GM19467 (cell line): Measurements from ENCODE around the gene COL4A6.
"Not testable (repeated sequence)": the region's sequence is repeated elsewhere in the genome, so short reads cannot be mapped to it uniquely, and the experiment has no call there.

Source experiments
- ATAC-seq: cut with Tn5 transposase; IDR thresholded peaks from one replicate; pipeline ENCODE4 v1.9.1; 2021; ENCODE audit warnings: mild to moderate bottlenecking, moderate library complexity; ENCODE audit not compliant: unreplicated experiment

The COL4A6 gene

DNA sequence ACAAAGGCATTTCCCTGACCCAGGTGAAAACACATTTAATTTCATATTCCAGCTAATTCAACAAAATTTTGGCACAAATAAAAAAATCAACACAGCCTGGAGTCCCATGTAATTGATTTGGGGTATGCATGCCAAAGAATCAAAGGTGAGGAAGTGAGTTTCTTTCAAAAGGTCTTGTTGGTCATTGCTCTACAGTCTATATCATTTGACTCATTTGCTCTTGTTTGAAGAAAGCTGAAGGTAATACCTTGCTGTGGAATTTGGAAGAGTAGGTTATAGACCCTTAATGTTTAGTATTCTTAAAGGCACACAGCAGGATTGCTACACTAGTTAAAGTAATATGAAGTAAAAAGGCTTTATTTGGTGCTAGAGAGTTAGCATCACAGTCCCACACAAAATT lies 25.4 kb downstream of the COL4A6 start:
- ATAC-seq, result no peak

DNA sequence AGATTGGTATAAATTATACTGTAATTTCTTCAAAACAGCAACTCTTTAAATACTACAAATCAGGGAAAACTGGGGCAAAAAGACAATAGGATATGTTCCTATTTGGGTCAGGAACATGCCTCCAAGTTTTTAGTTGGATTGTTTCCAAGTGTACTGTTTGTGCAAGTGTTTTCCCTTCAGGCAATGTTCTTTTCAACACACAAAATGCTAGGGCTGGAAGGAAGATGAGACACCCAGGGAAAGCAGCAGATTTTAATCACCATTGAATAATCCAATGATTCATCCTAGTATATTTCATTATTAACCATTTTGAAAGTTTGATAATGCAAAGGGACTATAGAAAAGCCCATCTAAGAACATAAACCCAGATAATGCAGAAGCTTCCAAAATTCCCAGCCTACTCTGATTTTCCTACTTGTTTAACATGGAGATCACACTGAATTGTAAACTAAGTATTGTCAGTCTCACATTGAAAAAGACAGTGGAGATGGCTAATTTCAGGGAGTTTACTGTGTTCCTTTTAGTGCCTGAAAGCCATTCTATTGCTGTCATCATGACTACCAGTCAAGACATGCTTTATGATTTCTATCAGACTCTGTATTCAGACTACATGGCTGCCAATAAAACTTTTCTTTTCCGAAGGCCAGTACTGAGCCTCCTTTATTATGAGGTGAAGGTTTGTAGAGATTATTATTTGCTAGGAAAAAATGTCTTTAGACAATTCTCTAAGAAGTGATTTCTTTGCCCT lies 38.6 kb downstream of the COL4A6 start:
- no peak for ATAC-seq

DNA sequence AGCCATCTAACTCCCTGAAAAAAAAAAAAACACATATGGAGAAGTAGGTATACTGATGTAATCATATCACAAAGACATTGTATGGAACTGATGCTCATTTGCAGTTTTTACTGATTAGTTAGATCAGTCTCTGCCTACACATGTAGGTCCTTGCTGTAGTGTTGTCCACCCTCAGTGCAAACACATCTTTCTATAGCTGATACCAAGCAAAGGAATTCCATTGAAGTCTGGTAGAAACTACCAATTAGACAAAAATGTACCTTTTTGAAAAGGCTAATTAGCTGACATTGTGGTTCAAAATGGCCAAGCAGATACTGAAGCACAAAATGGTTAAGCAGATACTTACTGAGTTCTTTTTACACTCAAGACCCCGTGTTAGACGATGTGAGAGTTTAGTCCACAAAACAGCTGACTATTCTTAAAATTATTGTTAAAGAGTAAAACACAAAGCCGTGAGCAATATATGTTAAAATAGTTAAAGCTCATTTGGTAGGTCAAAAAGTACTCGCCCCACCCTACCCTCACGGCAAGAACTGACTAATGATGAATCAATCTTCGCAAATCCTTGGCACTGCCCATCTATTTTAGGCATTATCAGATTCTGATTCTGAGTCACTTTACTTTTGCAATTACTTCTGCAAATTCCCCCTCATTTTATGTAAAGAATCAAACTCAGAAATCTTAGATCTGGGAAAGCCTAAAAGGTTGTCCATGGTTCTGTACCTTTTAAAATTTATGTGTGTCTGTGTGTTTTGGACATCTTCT lies 40.4 kb downstream of the COL4A6 start:
- ATAC-seq, result no peak

DNA sequence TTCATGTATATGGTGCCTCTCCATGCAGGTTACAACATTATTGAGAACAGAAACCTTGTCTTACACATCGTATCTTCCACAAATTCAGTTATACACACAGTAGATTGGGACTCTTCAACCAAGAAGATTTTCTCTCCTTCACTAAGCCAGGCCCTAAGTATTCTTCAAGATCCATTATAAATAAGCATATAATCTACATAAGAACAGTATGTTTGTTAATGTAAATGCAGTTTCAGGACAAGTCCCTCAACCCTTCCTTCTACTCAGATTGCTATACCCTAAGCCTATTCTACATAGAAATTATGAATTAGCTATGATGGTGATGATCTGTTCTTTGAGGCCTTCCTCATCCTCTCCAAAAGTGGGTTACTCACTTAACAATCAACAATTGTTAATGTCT lies 41.2 kb downstream of the COL4A6 start:
- no peak for ATAC-seq

DNA sequence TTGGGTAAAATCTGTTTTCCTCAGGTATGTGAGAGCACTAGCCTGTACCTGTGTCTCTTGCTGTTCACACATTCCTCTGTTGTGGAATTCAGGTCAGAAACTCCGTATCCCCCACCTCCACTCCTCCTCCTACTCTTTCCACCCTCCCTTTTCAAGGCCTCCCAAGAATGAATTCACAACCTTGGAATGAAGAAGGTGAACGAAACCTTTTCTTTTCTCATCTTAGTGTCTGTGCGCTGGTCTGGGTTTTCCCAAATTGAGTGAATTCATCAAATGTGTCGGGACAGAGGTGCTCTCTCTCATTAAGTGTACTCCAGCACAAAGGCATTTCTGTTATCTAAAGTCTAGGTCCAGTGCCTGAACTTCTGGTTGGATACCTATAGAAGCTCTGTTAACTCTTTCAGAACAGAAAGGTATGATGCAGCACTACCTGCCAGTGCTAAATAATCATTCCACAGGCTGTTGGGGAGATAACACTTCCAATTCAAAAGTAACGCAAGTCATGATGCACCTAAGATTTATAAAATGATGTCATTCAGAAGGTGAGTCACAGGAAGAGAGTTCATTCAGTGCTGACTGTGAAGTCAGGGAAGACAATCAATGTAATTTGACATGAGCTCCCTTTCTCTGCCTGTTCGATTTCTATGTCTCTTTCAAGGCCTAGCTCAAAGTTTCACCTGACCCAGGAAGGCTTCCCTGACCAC lies 41.9 kb downstream of the COL4A6 start:
- ATAC-seq, result no peak

DNA sequence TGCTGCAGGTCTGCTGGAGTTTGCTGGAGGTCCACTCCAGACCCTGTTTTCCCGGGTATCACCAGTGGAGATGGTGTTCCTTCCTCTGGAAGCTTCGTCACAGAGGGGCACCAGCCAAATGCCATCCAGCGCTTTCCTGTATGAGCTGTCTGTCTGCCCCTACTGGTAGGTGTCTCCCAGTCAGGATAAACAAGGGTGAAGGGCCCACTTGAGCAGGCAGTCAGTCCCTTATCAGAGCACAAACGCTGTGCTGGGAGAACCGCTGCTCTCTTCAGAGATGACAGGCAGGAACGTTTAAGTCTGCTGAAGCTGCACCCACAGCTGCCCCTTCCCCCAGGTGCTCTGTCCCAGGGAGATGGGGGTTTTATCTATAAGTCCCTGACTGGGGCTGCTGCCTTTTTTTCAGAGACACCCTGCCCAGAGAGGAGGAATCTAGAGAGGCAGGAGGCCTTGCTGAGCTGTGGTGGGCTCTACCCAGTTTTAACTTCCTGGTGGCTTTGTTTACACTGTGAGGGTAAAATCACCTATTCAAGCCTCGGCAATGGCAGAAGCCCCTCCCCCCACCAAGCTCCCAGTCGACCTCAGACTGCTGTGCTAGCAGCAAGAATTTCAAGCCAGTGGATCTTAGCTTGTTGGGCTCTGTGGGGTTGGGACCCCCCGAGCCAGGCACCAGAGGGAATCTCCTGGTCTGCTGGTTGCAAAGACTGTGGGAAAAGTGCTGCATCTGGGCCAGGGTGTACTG lies 47.1 kb downstream of the COL4A6 start:
- ATAC-seq, result not testable (repeated sequence)

DNA sequence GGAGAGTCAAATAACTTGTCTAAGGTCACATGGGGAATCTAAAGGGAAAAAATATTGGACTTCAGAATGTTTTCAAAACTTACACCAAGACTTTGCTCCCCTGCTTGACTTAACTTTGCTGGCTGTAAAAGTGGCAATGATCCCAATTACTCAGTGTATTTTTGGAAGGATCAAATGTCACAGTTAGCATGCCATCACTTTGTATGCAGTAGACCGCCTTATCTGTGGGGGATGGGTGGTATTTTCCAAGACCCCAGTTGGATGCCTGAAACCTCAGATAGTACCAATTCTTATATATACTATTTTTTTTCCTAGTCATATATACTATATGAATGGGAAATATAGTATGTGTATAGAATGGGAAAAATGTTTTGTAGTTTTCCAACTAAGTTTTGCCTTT lies 53.4 kb downstream of the COL4A6 start:
- ATAC-seq, result no peak

DNA sequence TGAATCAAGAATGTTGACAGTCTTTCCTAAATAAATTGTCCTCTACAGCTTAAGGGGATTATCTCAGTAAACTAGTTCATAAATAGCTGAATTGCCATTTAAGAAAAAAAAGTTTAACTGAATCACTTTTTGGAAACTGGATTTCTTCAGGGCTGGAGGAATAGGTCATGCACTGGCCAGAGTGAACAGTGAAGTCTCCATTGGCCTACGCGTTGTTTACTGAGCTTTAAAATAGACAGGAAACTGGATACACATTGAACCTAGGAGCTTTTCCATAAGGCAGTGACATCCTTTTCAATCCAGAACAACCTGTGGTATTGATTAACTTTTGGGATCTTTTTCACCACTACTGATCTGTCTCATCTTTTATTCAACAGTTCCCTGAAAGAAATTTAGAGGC lies 58.0 kb downstream of the COL4A6 start:
- no peak for ATAC-seq

DNA sequence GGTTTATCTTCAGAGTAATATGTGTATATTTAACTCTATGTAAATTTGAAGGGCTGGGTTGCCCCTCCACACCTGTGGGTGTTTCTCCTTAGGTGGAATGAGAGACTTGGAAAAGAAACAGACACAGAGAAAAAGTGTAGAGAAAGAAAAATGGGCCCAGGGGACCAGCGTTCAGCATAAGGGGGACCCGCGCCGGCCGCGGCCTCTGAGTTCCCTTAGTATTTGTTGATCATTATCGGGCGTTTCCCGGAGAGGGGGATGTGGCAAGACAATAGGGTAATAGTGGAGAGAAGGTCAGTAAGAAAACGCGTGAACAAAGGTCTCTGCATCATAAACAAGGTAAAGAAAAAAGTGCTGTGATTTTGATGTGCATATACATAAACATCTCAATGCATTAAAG lies 61.4 kb downstream of the COL4A6 start:
- not testable (repeated sequence) for ATAC-seq

DNA sequence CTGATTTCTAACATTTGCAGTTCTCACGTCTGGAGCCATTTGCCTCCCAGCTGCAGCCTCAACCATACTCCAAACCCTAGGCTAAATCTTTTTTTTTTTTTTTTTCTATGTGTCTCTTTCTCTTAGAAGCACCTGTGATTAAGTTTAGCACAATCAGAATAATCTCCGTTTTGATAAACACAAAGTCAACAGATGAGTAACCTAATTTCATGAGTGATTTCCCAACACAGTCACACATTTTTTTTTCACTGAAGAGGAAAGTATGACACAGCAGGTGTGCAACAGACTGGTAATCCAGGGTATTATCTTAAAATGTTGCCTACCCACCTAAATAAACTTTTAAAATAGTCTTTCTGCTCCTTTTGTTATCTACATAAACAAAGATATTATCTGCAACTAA lies 62.6 kb downstream of the COL4A6 start:
- not testable (repeated sequence) for ATAC-seq

DNA sequence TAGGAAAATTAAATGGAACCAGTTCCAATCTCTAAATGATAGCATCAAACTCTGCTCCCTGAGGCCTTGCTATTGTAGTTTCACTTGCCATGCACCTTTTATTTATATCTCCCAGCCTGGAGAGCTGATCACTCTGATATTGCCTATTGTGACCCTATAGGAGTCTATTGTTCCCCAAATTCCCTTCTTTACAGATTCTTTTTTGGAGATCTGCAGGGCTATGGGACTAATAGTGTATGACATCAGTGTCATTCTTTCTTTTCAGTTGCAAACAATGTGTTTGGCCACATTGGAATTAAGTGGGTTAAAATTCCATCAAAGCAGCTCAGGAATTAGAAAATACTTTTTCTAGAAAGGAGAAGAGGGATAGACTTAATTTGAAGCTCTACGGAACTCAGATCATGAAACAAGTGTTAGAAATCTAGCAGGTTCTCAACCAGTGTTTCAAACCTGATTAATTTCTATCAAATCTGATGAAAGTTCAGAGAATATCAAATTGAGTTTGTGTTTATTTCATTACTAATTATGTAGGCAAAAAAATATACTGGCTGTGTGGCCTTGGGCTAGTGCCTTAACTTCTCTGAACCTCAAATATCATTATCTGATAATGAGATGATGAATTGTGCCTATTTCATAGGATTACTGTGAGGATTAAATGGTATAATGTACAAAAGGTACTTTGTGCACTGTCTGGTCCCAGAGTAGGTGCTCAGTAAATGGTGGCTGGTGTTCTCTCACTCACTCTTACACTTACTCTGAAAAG lies 71.4 kb downstream of the COL4A6 start:
- no peak for ATAC-seq

DNA sequence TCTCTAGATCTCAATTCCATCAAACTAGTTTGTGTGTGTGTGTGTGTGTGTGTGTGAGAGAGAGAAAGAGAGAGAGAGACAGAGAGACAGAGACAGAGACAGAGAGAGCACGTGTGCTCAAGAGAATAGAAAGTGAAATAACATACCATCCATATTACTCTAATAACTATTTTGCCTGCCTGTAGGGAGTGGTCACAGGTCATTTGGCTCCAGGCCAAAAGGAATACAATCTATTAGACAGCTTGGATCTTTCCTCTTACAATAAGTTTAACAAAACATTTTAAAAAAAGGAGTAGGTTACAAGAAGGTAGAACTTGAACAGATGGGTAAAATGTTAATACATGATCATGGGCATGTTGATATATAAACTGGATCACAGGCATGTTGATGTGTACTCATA lies 76.2 kb downstream of the COL4A6 start:
- ATAC-seq, result no peak

DNA sequence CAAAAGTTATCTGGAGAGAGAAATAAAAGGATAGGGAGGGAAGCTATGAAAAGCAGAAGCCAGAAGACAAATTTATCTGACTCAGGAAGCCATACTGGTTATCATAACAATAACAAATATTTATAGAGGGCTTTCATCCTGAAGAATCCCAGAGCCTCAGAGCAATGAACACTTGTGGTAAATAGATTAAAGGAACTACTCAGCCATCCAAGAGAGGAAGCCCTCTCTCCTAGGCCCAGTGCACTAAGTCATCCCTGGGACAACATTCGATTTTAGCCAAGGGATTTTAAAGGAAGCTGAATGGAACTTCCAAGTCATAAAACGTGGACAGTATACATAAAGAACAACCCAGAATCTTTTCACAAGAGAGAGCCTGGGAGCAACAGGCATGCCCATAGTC lies 76.9 kb downstream of the COL4A6 start:
- no peak for ATAC-seq

DNA sequence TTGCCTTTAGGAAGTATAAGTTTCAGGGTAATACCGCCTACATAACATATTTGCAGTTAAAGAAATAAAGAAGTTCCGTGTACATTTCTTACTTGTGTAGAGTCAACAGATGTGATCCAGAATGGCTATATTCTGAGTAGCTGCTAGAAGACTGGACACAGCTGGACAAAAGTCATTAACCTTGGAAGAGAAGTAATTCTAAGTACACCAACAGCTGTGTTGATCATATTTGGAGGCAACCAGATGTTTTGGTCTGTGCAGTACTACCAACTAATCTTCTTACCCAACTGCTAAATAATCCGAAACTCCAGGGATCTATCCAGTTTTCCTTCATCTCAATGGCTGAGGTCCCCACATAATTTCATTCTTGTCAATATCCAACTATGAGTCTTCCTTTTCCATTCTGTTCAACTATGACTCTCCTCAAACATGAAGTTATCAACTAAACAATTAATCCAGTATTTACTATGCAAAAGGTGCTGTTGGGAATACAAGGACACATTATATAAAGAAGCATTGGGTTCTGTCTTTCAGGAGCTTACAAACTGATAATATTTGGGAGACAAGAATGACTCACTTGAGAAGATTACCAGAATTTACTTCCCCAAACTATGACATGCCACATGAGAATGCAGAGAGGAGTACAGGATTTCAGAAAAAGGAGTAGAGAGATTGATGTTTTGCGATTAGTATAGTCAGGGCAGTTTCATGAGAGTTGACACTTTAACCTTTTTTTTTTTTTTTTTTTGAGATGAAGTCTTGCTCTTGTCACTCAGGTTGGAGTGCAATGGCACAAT lies 78.2 kb downstream of the COL4A6 start:
- ATAC-seq, result no peak

DNA sequence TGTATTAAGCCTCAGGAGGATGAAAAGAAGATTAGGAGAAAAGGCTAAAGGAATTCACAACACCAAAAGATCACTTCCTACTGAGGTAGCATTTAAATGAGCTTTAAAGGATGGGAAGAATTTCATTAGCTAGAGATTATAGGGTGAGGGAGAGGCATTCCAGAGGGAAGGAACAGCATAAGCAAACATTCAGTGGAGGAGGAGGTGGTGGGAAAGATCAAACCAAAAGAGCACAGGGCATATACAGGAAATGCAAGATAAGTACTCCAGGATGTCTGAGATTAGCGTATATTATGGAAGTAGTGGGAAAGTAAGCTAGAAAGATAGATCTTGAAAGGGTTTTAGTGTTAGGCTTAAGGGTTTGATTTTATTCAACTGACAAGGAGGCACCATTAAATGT lies 84.8 kb downstream of the COL4A6 start:
- no peak for ATAC-seq

DNA sequence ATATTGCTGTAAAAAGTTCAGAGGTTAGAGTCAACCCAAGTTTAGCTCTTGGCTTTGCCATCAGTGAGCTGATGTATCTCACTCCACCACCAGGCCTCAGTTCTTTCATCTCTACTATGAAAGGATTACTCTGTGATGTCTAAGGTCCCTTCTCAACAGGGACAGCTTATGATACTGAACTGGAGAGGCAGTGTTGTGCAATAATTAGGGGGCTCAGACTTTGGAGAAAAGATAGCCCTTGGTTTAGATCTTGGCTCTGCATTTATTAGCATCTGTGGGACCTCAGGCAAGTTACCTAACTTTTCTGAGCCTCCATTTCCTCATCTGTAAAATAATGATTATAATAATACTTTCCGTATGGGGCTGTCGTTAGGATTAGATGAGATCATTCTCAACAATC lies 89.0 kb downstream of the COL4A6 start:
- no peak for ATAC-seq

DNA sequence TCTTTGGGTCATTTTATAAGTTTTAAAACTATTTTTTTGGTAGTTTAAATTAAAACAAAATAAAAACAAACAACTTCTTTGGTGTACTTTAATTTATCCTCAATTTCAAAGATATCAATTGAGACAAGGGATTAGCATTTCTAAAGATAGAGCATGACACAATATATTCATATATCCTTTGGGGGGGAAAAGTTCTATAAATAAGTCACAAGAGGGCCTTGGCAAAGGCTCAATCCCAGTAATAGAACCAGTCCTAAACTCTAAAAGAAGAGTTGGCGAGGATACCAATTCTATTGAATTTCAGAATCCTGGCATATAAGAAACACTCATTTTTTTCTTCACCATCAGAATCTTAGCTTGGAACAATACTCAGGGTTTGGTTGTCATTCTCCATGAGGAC lies 89.7 kb downstream of the COL4A6 start:
- ATAC-seq, result no peak

DNA sequence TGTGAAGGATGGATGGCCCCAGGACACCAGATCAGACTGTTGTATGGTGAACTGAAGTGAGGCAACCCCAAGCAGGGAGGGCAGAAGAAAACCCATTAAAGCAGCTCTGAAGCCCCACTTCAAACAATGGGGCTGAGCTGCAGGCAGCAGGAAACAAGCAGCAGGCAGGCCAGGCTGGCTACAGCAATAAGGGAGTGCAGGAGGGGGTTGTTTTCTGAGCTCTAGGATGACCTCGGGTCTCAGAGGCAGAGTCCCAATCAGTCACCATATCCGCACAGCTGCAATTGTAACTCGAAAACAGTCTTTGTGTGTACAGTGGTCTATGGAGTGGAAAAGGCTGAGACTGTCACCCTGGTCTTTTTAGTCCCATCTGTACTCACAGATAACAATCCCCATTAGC lies 90.4 kb downstream of the COL4A6 start:
- no peak for ATAC-seq

DNA sequence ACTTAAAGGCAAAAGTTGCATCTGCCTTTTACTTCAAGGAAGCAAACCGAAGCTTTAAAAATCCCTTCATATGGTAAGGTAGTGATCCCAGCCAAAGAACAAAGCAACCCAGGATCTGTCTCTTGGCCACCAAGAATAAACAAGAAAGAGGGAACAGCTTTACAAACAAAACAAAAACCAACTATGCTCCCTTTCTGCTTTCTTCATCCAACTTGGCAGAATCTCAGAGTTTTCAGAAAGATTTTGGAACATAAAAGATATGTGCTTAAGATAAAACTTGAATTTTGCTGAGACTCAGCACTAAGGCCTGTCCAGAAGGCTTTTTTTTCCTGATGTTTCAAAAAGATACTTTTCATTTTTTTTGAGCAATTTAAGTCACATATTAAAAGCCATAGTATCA lies 94.0 kb downstream of the COL4A6 start:
- ATAC-seq, result no peak

DNA sequence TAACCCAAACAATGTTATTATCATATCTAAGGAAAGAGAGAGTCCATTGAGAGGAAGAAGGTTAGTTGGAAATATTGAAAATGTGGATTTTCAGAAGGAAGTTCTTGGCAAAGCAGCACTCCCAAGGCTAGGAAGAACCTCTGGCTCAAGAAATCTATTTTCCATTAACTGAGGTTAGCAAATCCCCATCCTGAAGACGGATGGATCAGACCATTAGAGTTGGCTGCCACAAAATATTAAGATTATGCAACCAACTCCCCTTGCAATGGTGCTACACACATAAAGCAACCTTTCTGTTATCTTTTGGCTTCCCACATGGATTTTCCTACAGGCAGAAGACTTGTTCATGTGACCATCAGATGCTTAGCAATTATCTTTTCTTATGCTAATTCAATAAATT lies 96.3 kb downstream of the COL4A6 start:
- ATAC-seq, result no peak
